ENCODE results near the gene METTL13.

- TF ChIP-seq CTCF (IDR thresholded peaks at IDR 0.05) (no peak), EP300 (IDR thresholded peaks at IDR 0.05) (no peak), POLR2A (IDR thresholded peaks at IDR 0.05; ENCODE audit: low read depth) (no peak), POLR2AphosphoS5 (IDR thresholded peaks at IDR 0.05) (no peak)
Observed at GRCh38 chr1:171785766-171786165, 4.3 kb downstream of the METTL13 start.

Measured in esophagus muscularis mucosa (tissue), 4 donors.